K562 (cell line): ENCODE results near the gene STAB1. TPM values are rescaled to one million over a fixed set of nuclear protein-coding genes. Genes with fewer than 3 reads are reported as not detected.
A peak's percentile ranks its signal among the peaks of the same experiment; 100 is the strongest.

Experiments
- ATF7 ChIP-seq: fragments of 450-650 bp; IDR thresholded peaks from 2 replicates; pipeline ENCODE4 v1.7.1; 2014; ENCODE audit warnings: mild to moderate bottlenecking, moderate library complexity
- CBFB ChIP-seq: sonication (generic); formaldehyde crosslinking; IDR thresholded peaks from 2 replicates; pipeline ENCODE4 v1.4.0; 2020; ENCODE audit warnings: mild to moderate bottlenecking, missing genetic modification reagents
- E4F1 ChIP-seq: fragments of 250-450 bp; sonication (Bioruptor Pico); IDR thresholded peaks from 2 replicates; pipeline ENCODE4 v1.5.0; 2021; ENCODE audit warnings: mild to moderate bottlenecking, borderline replicate concordance
- ETS2 ChIP-seq: IDR thresholded peaks from 2 replicates; pipeline ENCODE4 v1.6.1; 2016; ENCODE audit warnings: borderline replicate concordance, missing genetic modification characterization, mild to moderate bottlenecking, moderate library complexity, missing compliant biosample characterization; ENCODE audit not compliant: poor library complexity, severe bottlenecking
- FOXA3 ChIP-seq, 2 experiments: fragments of 450-650 bp in 1 of 2; sonication (generic) in 1 of 2; formaldehyde crosslinking; IDR thresholded peaks in 1 of 2; conservative IDR thresholded peaks in 1 of 2; 2 replicates each; pipeline versions ENCODE4 v1.4.0 to v1.8.0; 2020 to 2022; ENCODE audit warnings: mild to moderate bottlenecking in 2 of 2, missing genetic modification reagents in 1 of 2
- FOXP4 ChIP-seq: sonication (generic); formaldehyde crosslinking; IDR thresholded peaks from 2 replicates; pipeline ENCODE4 v1.8.0; 2022; ENCODE audit warnings: mild to moderate bottlenecking, missing genetic modification reagents, borderline replicate concordance
- HDAC2 ChIP-seq: fragments of 450-650 bp; IDR thresholded peaks from 2 replicates; pipeline ENCODE4 v1.6.1; 2016; ENCODE audit warnings: mild to moderate bottlenecking
- ILF3 ChIP-seq: fragments of 450-650 bp; IDR thresholded peaks from 2 replicates; pipeline ENCODE4 v1.6.1; 2018; ENCODE audit warnings: antibody characterized with exemption, mild to moderate bottlenecking, moderate library complexity, borderline replicate concordance
- KDM2B ChIP-seq: fragments of 250-450 bp; sonication (Bioruptor Pico); IDR thresholded peaks from 2 replicates; pipeline ENCODE4 v1.8.0; 2021; ENCODE audit warnings: mild to moderate bottlenecking, moderate library complexity
- PHB ChIP-seq: fragments of 250-450 bp; sonication (Bioruptor Pico); IDR thresholded peaks from 2 replicates; pipeline ENCODE4 v1.5.0; 2021
- RBM39 ChIP-seq: fragments of 200-400 bp; formaldehyde crosslinking; optimal IDR thresholded peaks from 2 replicates; pipeline ENCODE3; 2018; ENCODE audit warnings: low read depth, low read length
- SIRT6 ChIP-seq: IDR thresholded peaks from one replicate; pipeline ENCODE4 v1.6.1; 2012; ENCODE audit warnings: low read depth, mild to moderate bottlenecking, control low read depth, inconsistent platforms, low read length, moderate library complexity
- ZNF707 ChIP-seq: fragments of 250-450 bp; sonication (Bioruptor Pico); conservative IDR thresholded peaks from 2 replicates; pipeline ENCODE4 v1.8.0; 2022; ENCODE audit warnings: inconsistent platforms, mild to moderate bottlenecking, moderate library complexity
- ZNF785 ChIP-seq: fragments of 250-450 bp; sonication (Bioruptor Pico); IDR thresholded peaks from 2 replicates; pipeline ENCODE4 v1.4.0; 2020; ENCODE audit warnings: mild to moderate bottlenecking
- polyA plus RNA-seq, 8 experiments: library from polyadenylated mRNA; depleted of rRNA in 4 of 8; stranded (reverse) in 5 of 8; unstranded in 3 of 8; fragments of >200 nt; fragmentation: Nextera tagmentation in 2 of 8; fragmentation: Illumina TruSeq in 1 of 8; extraction: Ambion mirVana in 2 of 8; extraction: Trizol in 1 of 8; gene quantifications; 2 replicates each; pipeline versions ENCODE4 v1.2.1 to v1.2.3, GENCODE V29; 2011 to 2014; ENCODE audit warnings: inconsistent platforms in 1 of 8, missing spikeins in 1 of 8
- total RNA-seq, 7 experiments: library from RNA; depleted of rRNA in 6 of 7; stranded (reverse); fragments of >200 nt in 6 of 7; fragmentation: Illumina TruSeq in 2 of 7; extraction: Trizol in 2 of 7; gene quantifications; 2 replicates each; pipeline versions ENCODE4 v1.2.1 to v1.2.3, GENCODE V29; 2011 to 2021; ENCODE audit warnings: low replicate concordance in 1 of 7
- TF ChIP-seq, protein P1 (sequence below): fragments of 450-650 bp; IDR thresholded peaks from 2 replicates; pipeline ENCODE4 v1.6.1; 2016; ENCODE audit warnings: low read depth

Gene STAB1
- total and polyA plus RNA-seq, 9 of the 15 experiments (the other 6 are each of a cell fraction or from before 2014, with no cell fraction given): 0.20 to 3.9 (median 1.2) TPM

GRCh38 chr3:52536369-52537164 is 41.4 kb downstream of the STAB1 start, which contains the start of gene UQCC5 (continued):
- TF ChIP-seq, protein P1, sequence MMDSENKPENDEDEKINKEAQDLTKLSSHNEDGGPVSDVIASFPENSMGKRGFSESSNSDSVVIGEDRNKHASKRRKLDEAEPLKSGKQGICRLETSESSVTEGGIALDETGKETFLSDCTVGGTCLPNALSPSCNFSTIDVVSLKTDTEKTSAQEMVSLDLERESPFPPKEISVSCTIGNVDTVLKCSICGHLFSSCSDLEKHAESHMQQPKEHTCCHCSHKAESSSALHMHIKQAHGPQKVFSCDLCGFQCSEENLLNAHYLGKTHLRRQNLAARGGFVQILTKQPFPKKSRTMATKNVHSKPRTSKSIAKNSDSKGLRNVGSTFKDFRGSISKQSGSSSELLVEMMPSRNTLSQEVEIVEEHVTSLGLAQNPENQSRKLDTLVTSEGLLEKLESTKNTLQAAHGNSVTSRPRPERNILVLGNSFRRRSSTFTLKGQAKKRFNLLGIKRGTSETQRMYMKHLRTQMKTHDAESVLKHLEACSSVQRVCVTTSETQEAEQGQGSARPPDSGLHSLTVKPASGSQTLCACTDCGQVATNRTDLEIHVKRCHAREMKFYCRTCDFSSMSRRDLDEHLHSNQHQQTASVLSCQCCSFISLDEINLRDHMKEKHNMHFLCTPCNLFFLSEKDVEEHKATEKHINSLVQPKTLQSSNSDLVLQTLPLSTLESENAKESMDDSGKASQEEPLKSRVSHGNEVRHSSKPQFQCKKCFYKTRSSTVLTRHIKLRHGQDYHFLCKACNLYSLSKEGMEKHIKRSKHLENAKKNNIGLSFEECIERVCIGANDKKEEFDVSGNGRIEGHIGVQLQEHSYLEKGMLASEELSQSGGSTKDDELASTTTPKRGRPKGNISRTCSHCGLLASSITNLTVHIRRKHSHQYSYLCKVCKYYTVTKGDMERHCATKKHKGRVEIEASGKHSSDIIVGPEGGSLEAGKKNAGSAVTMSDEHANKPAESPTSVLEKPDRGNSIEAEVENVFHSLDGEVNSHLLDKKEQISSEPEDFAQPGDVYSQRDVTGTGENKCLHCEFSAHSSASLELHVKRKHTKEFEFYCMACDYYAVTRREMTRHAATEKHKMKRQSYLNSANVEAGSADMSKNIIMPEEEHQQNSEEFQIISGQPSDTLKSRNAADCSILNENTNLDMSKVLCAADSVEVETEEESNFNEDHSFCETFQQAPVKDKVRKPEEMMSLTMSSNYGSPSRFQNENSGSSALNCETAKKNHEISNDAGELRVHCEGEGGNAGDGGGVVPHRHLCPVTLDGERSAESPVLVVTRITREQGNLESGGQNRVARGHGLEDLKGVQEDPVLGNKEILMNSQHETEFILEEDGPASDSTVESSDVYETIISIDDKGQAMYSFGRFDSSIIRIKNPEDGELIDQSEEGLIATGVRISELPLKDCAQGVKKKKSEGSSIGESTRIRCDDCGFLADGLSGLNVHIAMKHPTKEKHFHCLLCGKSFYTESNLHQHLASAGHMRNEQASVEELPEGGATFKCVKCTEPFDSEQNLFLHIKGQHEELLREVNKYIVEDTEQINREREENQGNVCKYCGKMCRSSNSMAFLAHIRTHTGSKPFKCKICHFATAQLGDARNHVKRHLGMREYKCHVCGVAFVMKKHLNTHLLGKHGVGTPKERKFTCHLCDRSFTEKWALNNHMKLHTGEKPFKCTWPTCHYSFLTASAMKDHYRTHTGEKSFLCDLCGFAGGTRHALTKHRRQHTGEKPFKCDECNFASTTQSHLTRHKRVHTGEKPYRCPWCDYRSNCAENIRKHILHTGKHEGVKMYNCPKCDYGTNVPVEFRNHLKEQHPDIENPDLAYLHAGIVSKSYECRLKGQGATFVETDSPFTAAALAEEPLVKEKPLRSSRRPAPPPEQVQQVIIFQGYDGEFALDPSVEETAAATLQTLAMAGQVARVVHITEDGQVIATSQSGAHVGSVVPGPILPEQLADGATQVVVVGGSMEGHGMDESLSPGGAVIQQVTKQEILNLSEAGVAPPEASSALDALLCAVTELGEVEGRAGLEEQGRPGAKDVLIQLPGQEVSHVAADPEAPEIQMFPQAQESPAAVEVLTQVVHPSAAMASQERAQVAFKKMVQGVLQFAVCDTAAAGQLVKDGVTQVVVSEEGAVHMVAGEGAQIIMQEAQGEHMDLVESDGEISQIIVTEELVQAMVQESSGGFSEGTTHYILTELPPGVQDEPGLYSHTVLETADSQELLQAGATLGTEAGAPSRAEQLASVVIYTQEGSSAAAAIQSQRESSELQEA: no peak
- TF ChIP-seq FOXP4 (CRISPR knock-in tag) (no peak), ATF7 (peak; percentile 57; the same call in 1 of the 2 replicates), HDAC2 (0 out of 2 replicates have a peak, but pooled peaks have one; percentile 42), RBM39 (no peak), SIRT6 (no peak), FOXA3 (CRISPR knock-in tag; conservative IDR thresholded peaks at IDR 0.05 in 1 of 2, IDR thresholded peaks at IDR 0.05 in 1 of 2) (no peak), ZNF785 (CRISPR knock-in tag) (no peak), CBFB (CRISPR knock-in tag) (no peak), PHB (CRISPR knock-in tag) (no peak), ZNF707 (CRISPR knock-in tag) (no peak), ILF3 (no peak), E4F1 (CRISPR knock-in tag) (no peak), ETS2 (no peak), KDM2B (CRISPR knock-in tag) (no peak)
